ENCODE data around the gene SPSB3.

- no peak for TF ChIP-seq CTCF (IDR thresholded peaks at IDR 0.05)
- TF ChIP-seq POLR2A (IDR thresholded peaks at IDR 0.05) = peak in 1 of 2 donors; percentile 50
Observed at GRCh38 chr16:1771188-1771863, 11.0 kb downstream of the SPSB3 start, which contains the start of gene NME3.
